HG02623 (cell line): ENCODE data around the gene POLA1.

Experiments
- ATAC-seq: cut with Tn5 transposase; IDR thresholded peaks from one replicate; pipeline ENCODE4 v1.9.1; 2021; ENCODE audit warnings: moderate library complexity; ENCODE audit not compliant: unreplicated experiment

The POLA1 gene

GRCh38 chrX:24965372-24965771 is 271.7 kb downstream of the POLA1 start:
- no peak for ATAC-seq

GRCh38 chrX:24969812-24970211 is 276.1 kb downstream of the POLA1 start:
- ATAC-seq = no peak

- no peak for ATAC-seq
Measured at GRCh38 chrX:24979081-24979480, 285.4 kb downstream of the POLA1 start.

DNA sequence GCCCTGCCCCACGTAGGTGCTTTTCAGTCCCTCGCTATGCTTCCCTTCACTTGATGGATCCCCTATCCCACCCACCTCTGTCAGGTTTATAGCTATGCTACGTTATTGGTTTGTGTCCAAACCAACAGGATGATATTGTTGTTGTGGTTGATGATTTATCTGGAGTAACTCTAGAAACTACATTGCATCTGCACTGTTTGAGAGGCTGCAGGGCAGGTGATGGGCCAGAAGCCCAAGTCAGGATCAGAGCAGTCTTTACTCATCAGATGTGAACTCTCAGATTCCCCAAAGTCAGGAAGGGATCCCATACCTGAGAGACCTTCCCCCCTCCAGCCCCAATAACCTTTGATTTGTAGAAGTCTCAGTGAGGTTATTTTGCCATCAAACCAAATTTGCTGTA is 287.3 kb downstream of the POLA1 start:
- no peak for ATAC-seq

DNA sequence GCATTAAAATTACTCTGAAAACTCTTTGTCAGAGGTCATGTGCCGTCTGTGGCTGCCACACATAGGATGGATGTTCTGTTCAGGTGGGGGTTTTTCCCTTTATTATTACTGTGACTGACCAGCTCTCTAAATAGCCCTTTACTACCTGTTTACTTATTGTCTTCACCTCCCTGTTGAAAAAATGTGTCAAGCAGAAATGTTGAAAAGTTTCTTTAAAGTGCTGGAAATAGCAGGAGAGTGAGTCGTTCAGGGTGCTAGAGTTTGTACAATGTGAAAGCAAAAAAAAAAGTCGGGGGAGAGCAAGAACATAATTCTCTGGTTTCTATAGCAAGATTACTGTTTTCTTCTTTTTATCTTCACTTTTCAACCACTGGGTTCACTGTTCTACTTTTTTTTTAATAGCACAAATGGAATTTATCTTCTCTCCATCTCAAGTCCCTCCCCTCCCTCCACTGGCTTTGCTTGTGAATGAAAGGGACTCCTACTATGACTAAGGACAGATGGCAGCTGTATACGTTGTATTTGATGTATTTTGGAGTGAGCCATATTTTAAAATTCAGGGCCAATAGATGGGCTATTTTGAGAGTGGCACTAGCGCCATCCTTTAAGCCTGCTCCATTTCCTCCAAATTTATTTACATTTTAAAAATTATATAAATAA is 288.7 kb downstream of the POLA1 start:
- ATAC-seq = no peak

- no peak for ATAC-seq
Measured at GRCh38 chrX:24983931-24984330, 290.2 kb downstream of the POLA1 start.

GRCh38 chrX:24985120-24985519 is 291.4 kb downstream of the POLA1 start:
- no peak for ATAC-seq

DNA sequence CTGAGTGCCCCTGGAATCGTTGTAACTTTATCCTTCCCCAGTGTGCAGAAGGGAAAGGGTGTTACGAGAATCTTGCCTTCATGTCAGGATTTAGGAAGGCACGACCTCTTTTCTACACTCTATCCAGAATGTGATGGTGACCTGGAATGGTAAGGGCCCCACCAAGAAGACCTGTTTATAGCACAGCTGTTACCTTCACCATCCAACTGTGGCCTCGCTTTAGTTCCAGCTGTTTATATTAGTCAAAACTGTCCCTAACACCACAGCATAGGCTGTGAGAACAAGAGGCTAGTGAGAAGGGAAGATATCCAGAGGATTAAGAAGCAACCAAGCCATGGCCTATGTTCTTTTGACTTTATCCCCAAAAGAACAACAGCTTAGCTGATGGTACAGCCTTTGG is 294.0 kb downstream of the POLA1 start:
- ATAC-seq = no peak

DNA sequence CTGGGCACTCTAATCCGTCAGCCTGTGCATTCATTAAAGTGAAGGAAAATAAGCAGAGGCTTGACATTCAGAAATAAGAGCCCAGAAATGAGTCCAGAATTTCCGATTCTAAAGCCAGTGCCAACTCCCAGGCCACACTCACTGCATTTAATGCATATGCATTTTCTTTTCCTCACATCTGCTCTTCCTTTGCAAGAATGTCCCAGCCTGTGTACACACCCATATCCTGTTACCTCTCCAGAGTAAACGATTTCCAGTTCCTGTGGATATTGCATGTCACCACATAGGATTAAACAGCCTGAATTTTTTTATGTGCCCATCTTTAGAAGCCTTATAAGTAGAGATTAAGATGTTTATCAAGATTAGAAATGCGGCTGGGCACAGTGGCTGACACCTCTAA is 294.6 kb downstream of the POLA1 start:
- no peak for ATAC-seq

DNA sequence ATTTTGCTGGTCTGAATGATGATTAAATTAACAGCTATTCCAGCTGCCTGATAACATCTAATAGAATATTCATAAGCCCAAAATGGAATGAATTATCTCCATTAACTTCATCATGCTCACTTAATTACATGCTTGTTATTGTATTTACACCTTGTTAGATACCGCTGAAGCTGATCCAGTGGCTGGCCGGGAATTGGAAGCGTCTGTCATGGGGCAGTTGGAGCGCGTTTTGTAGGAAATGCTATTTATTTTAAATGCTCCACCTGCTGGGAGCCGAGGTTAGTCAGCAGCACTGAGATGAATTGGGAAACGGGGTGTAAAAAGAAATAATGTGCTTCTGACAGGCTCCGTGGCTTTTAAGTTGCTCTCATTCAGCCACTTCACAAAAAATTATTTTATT is 296.8 kb downstream of the POLA1 start:
- no peak for ATAC-seq

- ATAC-seq = no peak
Measured at GRCh38 chrX:24993879-24994278, 300.2 kb downstream of the POLA1 start.

DNA sequence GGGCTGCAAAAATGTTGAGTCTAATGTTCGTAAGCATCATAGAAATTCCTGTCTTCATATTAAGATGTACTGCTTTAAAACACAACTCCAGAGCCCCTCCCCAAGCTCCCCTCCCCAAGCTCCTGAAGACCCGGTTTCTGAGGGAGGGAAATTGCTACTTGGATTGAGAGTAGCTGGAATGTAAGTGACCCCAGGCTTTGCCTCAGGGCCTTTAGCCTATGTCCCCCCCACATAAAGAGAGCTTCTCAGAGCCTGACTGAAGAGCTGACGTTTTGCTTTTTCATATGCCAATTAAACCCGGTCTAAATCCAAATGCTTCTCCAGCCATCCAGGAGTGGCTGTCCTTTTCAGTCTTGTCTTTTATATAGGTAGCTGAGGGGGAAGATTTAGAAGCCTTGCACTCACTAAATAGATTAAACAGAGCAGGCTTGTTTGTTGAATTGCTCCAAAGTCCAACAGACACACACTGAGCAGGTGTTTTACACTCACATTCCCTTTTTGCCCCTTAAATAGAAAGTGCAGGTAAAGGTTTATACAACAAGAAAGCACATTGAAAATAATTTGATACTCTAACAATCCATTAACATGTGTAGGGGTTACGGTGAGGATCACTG is 302.5 kb downstream of the POLA1 start:
- ATAC-seq = no peak

GRCh38 chrX:24999511-24999910 is 305.8 kb downstream of the POLA1 start:
- no peak for ATAC-seq

DNA sequence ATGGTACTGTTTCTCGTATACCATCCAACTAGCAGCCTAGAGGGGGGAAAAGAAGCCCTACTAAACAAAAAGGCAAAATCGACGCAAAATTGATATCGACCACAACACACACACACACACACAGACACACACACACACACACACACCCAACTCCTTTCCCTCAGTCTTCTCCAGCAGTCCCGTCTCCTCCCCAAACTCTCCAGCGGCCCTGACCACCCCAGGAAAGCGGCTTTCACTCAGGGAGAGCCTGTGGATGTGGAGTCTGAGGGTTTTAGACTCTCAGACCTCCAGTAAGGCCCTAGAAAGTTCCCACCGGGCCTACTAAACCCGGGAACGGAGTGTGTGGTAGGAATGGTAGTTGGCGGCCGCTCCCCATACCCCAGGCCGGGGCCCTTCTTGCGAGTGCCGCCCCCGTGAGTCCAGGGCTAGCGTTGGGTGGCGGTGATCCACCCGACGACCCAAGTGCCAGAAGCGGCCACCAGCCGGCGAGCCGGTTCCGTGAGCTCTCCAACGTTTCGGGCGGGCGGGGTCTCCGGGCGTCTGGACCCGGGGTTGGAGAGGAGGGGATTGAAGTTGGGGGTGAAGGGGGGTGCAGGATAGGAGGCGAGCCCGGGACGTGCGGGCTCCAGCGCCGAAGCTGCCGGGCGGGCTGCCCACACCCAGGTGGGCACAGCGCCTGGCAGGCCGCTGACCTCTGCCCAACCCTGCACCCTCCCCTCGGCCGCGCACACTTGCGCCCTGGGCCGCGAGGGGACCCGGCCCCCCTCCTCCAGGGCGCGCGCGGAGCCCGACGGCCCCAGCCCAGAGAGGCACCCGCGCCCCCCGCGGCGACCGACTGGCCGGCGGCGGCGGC is 308.3 kb downstream of the POLA1 start:
- no peak for ATAC-seq

- no peak for ATAC-seq
Measured at GRCh38 chrX:25002661-25003020, 308.9 kb downstream of the POLA1 start.

GRCh38 chrX:25003066-25003849 is 309.5 kb downstream of the POLA1 start:
- ATAC-seq = no peak

- no peak for ATAC-seq
Measured at GRCh38 chrX:25004040-25004439, 310.3 kb downstream of the POLA1 start.

DNA sequence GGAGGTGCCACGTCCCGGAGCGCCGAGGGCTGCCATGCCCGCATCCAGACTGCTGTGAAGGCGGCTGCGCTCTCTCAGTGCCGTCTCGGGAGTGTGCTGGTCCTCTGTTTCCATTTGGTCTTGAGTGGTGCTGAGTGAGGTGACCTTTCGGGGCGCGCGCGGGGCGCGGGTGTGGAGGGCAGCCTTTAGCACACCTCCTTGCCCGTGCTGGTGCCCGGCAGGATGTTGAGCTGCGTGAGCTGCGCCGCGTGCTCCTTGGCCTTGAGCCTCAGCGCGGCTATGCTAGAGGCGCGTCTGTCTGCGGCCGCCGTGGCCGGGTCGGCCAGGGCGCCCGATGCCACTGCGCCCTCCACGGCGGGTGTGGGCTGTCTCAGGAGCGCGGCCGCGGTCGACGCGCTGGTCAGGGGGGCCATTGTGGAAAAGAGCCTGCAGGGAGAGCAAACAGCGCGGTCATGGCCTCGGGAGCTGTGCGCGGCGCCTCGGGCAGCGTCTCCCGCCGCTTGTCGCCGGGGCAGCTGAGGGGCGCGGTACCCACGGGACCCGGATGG is 310.8 kb downstream of the POLA1 start:
- no peak for ATAC-seq

- ATAC-seq = no peak
Measured at GRCh38 chrX:25005034-25005381, 311.3 kb downstream of the POLA1 start.

DNA sequence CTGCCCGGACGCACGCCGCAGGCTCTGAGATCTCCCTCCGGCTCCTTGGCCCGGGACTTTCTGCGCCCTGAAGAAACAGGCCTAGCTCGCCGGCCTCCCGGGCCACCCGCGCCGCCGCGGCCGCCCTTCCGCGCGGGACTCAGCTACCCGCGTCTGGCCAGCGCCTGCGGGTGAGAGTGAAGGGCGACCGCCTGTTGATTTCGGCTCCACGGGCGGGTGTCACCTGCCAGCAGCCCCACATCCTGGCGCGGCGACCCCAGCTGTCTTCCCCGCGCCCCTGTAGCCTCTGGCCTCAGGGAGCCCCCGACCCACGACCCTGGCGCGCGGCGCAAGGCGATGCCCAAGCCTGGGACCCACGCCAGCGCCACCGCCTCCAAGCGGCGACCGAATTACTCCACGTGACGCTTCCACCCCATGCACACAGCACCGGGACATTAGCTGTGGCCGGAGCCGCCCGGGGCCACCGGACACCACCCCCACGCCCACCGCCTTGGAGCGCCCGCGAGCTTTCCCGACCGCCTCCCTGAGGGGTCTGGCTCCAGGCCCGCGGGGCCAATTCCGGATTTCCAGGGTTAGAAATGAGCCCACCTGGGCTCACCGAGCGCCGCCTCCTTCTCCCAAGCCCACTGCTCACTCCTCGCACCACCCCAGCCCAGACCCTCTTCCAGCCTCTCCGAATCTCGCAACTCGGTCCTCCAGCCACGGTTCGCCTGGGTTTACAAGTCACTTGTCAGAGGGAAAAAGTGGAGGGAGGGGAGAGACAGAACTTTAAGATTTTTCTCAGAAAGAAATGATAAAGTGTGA is 311.9 kb downstream of the POLA1 start:
- no peak for ATAC-seq
